ENCODE data around the gene IMPA2.

The IMPA2 gene

DNA sequence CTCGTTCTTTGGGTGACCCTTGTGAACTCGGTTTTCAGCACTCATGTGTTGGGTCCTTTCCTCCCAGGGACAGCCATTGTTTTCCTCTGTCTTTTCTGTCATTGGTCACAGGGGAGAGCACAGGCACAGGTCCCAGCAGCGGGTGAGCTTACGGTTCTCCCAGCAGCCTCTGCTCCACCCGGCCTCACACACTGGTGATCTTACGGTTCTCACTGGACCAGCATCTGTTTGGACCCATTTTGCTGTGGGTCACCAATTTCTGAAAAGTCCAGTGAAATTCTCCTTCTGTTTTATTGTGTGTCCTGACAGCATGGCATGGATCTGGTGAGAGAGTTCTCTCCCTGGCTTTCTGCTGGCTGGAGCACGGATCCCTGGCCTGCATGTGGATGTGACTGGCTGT lies 62.5 kb downstream of the IMPA2 start:
- no peaks in the 10 kb centered on the region for H3K9me3 ChIP-seq (ENCODE audit: control insufficient read depth in 5 of 5, low read length in 5 of 5)
- no peak overlapping the region for H3K4me3 ChIP-seq (ENCODE audit: low read depth in 1 of 5, low read length in 5 of 5)
- peaks cover 0 to 13% (median 5%) of the 10 kb centered on the region in 5 donors for H3K4me1 ChIP-seq (ENCODE audit: control insufficient read depth in 5 of 5, insufficient read depth in 5 of 5, low read length in 5 of 5)
- H3K36me3 ChIP-seq (ENCODE audit: control insufficient read depth in 5 of 5, insufficient read depth in 5 of 5, low read length in 5 of 5): no peaks in the 10 kb centered on the region
- peaks cover 0 to 8% (median 0%) of the 10 kb centered on the region in 5 donors for H3K27me3 ChIP-seq (ENCODE audit: control insufficient read depth in 5 of 5, insufficient read depth in 4 of 5, low read length in 5 of 5)
- H3K9ac ChIP-seq (ENCODE audit: low read length in 5 of 5): no peak overlapping the region
- no peak overlapping the region for H3K27ac ChIP-seq (ENCODE audit: low read depth, low read length)

DNA sequence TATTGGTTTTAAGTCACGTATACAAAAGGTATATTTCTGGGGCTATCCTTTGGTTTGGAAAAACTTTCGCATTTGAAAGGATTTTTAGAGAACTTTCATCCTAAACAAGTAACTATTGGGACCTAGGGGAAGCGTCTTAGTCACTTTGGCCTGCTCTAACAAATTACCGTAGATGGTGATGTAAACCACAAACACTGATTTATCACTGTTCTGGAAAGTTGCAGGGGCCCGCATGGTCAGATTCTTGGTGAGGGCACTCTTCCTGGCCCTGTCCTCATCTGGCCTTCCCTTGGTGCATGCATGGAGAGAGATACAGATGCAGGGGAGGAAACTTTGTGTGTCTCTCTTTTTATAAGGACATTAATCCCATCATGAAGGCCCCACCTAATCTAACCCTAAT lies 63.3 kb downstream of the IMPA2 start:
- peaks cover 0 to 8% (median 0%) of the 10 kb centered on the region in 5 donors for H3K27me3 ChIP-seq (ENCODE audit: control insufficient read depth in 5 of 5, insufficient read depth in 4 of 5, low read length in 5 of 5)
- no peaks in the 10 kb centered on the region for H3K36me3 ChIP-seq (ENCODE audit: control insufficient read depth in 5 of 5, insufficient read depth in 5 of 5, low read length in 5 of 5)
- H3K27ac ChIP-seq (ENCODE audit: low read depth, low read length): no peak overlapping the region
- H3K9me3 ChIP-seq (ENCODE audit: control insufficient read depth in 5 of 5, low read length in 5 of 5): no peaks in the 10 kb centered on the region
- no peak overlapping the region for H3K9ac ChIP-seq (ENCODE audit: low read length in 5 of 5)
- H3K4me1 ChIP-seq (ENCODE audit: control insufficient read depth in 5 of 5, insufficient read depth in 5 of 5, low read length in 5 of 5): peaks cover 0 to 9% (median 0%) of the 10 kb centered on the region in 5 donors
- no peak overlapping the region for H3K4me3 ChIP-seq (ENCODE audit: low read depth in 1 of 5, low read length in 5 of 5)

DNA sequence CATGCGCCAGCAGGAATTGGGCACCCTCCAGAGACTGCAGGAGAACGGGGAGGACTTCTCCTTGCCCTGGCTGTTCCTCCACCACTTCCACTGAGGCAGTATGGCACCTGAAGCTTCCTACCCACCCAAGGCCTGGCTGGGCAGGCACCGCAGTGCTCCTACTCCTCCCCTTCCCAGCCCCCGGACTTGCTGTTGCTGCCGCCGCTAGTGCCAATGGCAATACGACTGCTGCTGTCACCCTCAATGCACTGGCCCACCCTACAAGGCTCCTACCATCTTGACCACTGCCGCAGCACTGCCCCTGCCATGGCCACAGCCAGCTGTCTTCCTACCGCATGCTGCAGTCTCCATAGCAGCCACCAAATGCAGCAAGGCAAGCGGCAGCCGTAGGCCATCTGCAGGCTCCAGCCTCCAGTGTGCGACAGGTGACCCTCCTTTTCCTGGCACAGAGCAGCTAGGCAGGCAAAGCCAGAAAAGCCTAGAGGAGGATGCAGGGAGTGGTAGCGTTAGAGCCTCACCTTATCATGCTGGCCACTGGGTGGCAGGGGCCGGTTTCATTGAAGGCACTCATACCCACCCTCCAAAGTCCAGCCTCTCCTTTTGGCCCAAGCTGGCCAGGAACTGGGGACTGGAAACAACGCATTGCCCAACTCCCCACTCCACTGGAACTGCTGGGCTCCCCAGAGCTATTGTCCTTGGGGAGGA lies 64.9 kb downstream of the IMPA2 start:
- H3K27me3 ChIP-seq (ENCODE audit: control insufficient read depth in 5 of 5, insufficient read depth in 4 of 5, low read length in 5 of 5): peaks cover 0 to 8% (median 0%) of the 10 kb centered on the region in 5 donors
- no peak overlapping the region for H3K4me3 ChIP-seq (ENCODE audit: low read depth in 1 of 5, low read length in 5 of 5)
- H3K9me3 ChIP-seq (ENCODE audit: control insufficient read depth in 5 of 5, low read length in 5 of 5): no peaks in the 10 kb centered on the region
- H3K27ac ChIP-seq (ENCODE audit: low read depth, low read length): no peak overlapping the region
- no peaks in the 10 kb centered on the region for H3K36me3 ChIP-seq (ENCODE audit: control insufficient read depth in 5 of 5, insufficient read depth in 5 of 5, low read length in 5 of 5)
- H3K4me1 ChIP-seq (ENCODE audit: control insufficient read depth in 5 of 5, insufficient read depth in 5 of 5, low read length in 5 of 5): peaks cover 0 to 18% (median 0%) of the 10 kb centered on the region in 5 donors
- no peak overlapping the region for H3K9ac ChIP-seq (ENCODE audit: low read length in 5 of 5)

DNA sequence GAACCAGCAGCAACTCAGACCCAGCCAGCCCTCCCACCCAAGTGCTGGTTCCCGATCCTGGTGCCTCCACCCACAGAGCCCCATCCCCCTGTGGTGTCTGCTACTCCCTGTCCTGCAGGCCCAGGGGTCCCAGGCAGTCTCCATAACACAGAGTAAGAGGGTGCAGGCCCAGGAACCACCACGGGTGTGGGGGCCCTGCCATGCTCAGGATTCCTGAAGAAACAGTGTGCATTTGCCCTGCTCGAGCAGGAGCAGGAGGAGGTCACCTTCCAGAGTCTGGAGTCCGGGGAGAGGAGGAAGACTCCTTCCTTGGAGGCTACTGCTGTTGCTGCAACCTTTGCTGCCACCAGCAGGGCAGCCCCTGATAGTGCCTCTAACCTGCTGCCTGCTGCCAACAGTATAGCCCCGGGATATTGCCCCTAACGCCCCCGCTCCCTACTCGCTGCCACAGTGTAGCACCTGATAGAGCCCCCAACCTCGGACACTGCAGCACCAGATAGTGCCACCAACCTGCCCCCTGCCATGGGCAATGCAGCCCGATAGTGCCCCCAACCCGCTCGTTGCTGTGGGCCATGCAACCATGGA lies 65.5 kb downstream of the IMPA2 start:
- no peaks in the 10 kb centered on the region for H3K36me3 ChIP-seq (ENCODE audit: control insufficient read depth in 5 of 5, insufficient read depth in 5 of 5, low read length in 5 of 5)

DNA sequence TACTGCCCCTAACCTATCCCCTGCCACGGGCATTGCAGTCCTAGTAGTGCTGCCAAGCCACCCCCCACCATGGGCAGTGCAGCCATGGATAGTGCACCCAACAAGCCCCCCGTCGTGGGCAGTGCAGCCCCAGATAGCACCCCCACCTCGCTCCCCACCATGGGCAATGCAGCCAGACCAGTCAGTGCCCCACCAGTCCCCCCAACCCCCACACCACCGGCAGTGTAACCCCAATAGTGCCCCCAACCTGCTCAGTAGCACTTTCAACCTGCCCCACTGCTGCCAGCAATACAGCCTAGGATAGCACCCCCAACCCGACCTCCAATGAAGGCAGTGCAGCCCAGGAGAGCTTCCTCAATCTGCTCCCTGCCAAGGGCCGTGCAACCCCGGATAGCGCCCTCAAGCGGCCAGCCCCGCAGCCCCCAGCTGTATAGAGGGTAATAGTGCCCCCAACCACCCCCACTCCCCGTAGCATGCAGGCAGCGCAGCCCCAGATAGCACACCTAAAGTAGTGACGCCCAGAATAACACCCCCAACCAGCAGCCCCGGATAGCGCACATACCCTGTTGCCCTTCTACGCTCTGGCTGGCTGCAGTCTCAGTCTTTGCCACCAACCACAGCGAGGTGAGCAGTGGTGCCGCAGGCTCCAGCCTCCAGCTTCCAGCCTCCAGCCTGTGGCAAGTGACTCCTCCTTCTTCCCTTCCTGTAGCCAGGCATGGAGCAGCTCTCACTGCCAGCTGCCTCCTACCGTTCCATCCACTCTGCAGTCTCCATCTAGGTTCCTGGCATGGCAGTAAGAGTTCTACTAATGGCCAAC lies 66.9 kb downstream of the IMPA2 start:
- Histone ChIP-seq H3K27me3 (ENCODE audit: control insufficient read depth in 5 of 5, insufficient read depth in 4 of 5, low read length in 5 of 5) (peaks cover 0 to 8% (median 0%) of the 10 kb centered on the region in 5 donors), H3K36me3 (ENCODE audit: control insufficient read depth in 5 of 5, insufficient read depth in 5 of 5, low read length in 5 of 5) (no peaks in the 10 kb centered on the region), H3K9me3 (ENCODE audit: control insufficient read depth in 5 of 5, low read length in 5 of 5) (no peaks in the 10 kb centered on the region), H3K4me3 (ENCODE audit: low read depth in 1 of 5, low read length in 5 of 5) (no peak overlapping the region), H3K9ac (ENCODE audit: low read length in 5 of 5) (no peak overlapping the region), H3K27ac (ENCODE audit: low read depth, low read length) (no peak overlapping the region), H3K4me1 (ENCODE audit: control insufficient read depth in 5 of 5, insufficient read depth in 5 of 5, low read length in 5 of 5) (peaks cover 0 to 18% (median 0%) of the 10 kb centered on the region in 5 donors)

More for the DNA sequence above, 65.5 kb downstream of the IMPA2 start:
- H3K4me1 ChIP-seq (ENCODE audit: control insufficient read depth in 5 of 5, insufficient read depth in 5 of 5, low read length in 5 of 5): peaks cover 0 to 18% (median 0%) of the 10 kb centered on the region in 5 donors
- peaks cover 0 to 8% (median 0%) of the 10 kb centered on the region in 5 donors for H3K27me3 ChIP-seq (ENCODE audit: control insufficient read depth in 5 of 5, insufficient read depth in 4 of 5, low read length in 5 of 5)
- H3K27ac ChIP-seq (ENCODE audit: low read depth, low read length): no peak overlapping the region
- no peak overlapping the region for H3K4me3 ChIP-seq (ENCODE audit: low read depth in 1 of 5, low read length in 5 of 5)
- no peaks in the 10 kb centered on the region for H3K9me3 ChIP-seq (ENCODE audit: control insufficient read depth in 5 of 5, low read length in 5 of 5)
- H3K9ac ChIP-seq (ENCODE audit: low read length in 5 of 5): no peak overlapping the region

DNA sequence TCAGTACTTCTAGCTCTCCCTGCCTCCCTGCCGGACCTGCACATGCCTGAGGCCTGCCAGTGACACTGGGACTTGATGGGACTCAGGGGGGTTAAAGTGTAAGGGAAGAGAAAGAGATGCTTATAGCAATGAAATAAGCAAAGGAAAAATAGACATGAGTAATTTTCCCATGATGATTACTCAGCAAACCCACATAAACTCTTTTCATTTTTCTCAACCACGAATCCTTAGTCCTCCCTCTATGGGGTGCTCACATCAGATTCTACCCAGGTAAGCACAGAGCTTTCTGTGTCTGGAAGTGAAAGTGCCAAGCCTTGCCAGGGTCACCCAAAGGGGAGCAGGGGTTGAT lies 67.5 kb downstream of the IMPA2 start:
- H3K27ac ChIP-seq (ENCODE audit: low read depth, low read length): no peak overlapping the region
- no peaks in the 10 kb centered on the region for H3K9me3 ChIP-seq (ENCODE audit: control insufficient read depth in 5 of 5, low read length in 5 of 5)
- H3K4me3 ChIP-seq (ENCODE audit: low read depth in 1 of 5, low read length in 5 of 5): no peak overlapping the region

DNA sequence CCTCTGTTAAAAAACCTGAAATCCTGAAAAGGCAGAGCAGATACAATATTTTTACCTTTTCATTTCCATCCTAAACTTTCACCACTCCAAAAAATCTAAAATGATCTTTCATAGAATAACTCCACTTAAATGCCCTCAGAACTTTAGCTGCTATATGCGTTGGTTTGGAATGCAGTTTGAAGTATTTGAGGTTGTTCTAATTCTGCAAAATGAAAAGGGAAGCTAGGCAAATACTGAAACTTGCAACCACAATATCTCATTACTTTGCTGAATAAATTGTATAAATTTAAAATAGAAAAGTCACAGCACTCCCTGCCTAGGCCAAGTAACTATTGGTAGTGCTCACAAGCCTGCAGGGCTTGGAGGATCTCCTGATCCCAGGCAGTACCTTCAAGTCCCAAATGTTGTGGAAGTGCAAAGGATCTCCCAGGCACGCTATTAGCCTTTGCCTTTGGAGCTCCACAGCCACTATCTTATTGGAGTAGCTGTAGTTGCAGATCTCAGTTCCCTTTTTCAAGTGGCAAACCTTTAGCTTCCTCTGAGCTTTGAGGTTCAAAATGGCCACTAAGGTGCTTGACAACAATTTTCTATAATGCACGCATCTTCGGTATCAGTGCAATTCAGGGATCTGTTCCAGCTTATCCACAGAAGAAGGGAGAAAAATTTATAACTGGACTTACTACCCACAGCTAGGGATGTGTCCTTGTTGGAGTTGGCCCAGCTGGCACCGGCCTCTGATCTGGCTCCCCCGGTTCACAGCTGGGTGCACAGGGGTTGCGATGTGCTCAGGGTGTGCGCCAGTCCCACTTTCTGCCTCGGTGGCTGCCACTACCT lies 68.9 kb downstream of the IMPA2 start:
- Histone ChIP-seq H3K27me3 (ENCODE audit: control insufficient read depth in 5 of 5, insufficient read depth in 4 of 5, low read length in 5 of 5) (peaks cover 0 to 8% (median 0%) of the 10 kb centered on the region in 5 donors), H3K36me3 (ENCODE audit: control insufficient read depth in 5 of 5, insufficient read depth in 5 of 5, low read length in 5 of 5) (no peaks in the 10 kb centered on the region), H3K9ac (ENCODE audit: low read length in 5 of 5) (no peak overlapping the region), H3K9me3 (ENCODE audit: control insufficient read depth in 5 of 5, low read length in 5 of 5) (no peaks in the 10 kb centered on the region), H3K27ac (ENCODE audit: low read depth, low read length) (no peak overlapping the region), H3K4me3 (ENCODE audit: low read depth in 1 of 5, low read length in 5 of 5) (no peak overlapping the region), H3K4me1 (ENCODE audit: control insufficient read depth in 5 of 5, insufficient read depth in 5 of 5, low read length in 5 of 5) (peaks cover 0 to 18% (median 0%) of the 10 kb centered on the region in 5 donors)

More for the DNA sequence above, 67.5 kb downstream of the IMPA2 start:
- Histone ChIP-seq H3K4me1 (ENCODE audit: control insufficient read depth in 5 of 5, insufficient read depth in 5 of 5, low read length in 5 of 5) (peaks cover 0 to 18% (median 0%) of the 10 kb centered on the region in 5 donors), H3K36me3 (ENCODE audit: control insufficient read depth in 5 of 5, insufficient read depth in 5 of 5, low read length in 5 of 5) (no peaks in the 10 kb centered on the region), H3K27me3 (ENCODE audit: control insufficient read depth in 5 of 5, insufficient read depth in 4 of 5, low read length in 5 of 5) (peaks cover 0 to 8% (median 0%) of the 10 kb centered on the region in 5 donors), H3K9ac (ENCODE audit: low read length in 5 of 5) (no peak overlapping the region)

DNA sequence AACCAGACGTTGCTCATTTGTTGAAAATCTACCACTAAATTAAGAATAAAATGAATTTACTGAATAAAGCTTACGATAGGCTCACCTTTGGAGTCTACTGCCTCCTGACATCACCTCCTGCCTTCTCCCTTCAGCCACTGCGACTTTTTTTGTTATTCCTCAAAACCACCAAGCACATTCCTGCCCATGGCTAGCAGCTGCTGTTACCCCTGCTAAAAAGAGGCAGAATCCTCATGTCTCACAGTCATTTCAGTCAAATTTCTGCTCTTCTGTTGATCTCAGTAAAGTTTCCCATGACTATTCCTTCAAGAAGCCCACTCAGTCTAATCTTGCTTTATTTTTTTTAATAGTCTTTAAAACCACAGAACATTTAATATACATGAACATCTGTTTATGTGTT lies 71.6 kb downstream of the IMPA2 start:
- no peak overlapping the region for H3K9ac ChIP-seq (ENCODE audit: low read length in 5 of 5)
- H3K27ac ChIP-seq (ENCODE audit: low read depth, low read length): no peak overlapping the region
- H3K27me3 ChIP-seq (ENCODE audit: control insufficient read depth in 5 of 5, insufficient read depth in 4 of 5, low read length in 5 of 5): no peaks in the 10 kb centered on the region
- H3K36me3 ChIP-seq (ENCODE audit: control insufficient read depth in 5 of 5, insufficient read depth in 5 of 5, low read length in 5 of 5): no peaks in the 10 kb centered on the region
- H3K9me3 ChIP-seq (ENCODE audit: control insufficient read depth in 5 of 5, low read length in 5 of 5): no peaks in the 10 kb centered on the region
- no peak overlapping the region for H3K4me3 ChIP-seq (ENCODE audit: low read depth in 1 of 5, low read length in 5 of 5)
- H3K4me1 ChIP-seq (ENCODE audit: control insufficient read depth in 5 of 5, insufficient read depth in 5 of 5, low read length in 5 of 5): peaks cover 0 to 18% (median 4%) of the 10 kb centered on the region in 5 donors

DNA sequence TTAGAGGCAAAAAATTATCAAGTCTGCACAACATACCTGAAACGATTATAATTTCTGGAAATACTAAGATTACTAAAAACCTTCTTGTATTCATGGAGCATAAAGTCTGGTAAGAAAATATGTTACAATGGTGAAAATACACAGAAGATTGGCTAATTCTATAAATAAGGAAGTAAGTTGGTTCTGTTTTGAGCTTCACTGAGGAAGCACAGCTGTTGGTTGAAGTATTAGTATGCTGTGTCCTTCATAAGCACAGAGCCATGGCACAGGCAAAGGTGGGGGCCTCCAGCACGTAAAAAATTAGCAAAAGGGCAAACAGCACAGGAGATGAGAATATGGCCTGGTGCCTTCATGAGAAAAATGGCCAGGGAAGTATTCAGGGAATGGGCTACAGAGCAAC lies 72.0 kb downstream of the IMPA2 start:
- Histone ChIP-seq H3K4me3 (ENCODE audit: low read depth in 1 of 5, low read length in 5 of 5) (no peak overlapping the region), H3K9me3 (ENCODE audit: control insufficient read depth in 5 of 5, low read length in 5 of 5) (no peaks in the 10 kb centered on the region), H3K36me3 (ENCODE audit: control insufficient read depth in 5 of 5, insufficient read depth in 5 of 5, low read length in 5 of 5) (no peaks in the 10 kb centered on the region), H3K4me1 (ENCODE audit: control insufficient read depth in 5 of 5, insufficient read depth in 5 of 5, low read length in 5 of 5) (peaks cover 0 to 16% (median 4%) of the 10 kb centered on the region in 5 donors), H3K9ac (ENCODE audit: low read length in 5 of 5) (no peak overlapping the region), H3K27me3 (ENCODE audit: control insufficient read depth in 5 of 5, insufficient read depth in 4 of 5, low read length in 5 of 5) (no peaks in the 10 kb centered on the region), H3K27ac (ENCODE audit: low read depth, low read length) (no peak overlapping the region)

Measured in subcutaneous abdominal adipose tissue (tissue), 5 donors.